ENCODE data around the gene IL4. TPM values are rescaled to one million over a fixed set of nuclear protein-coding genes. Genes with fewer than 3 reads are reported as not detected.
"Not testable (repeated sequence)": the region's sequence is repeated elsewhere in the genome, so short reads cannot be mapped to it uniquely, and the experiment has no call there.

Gene IL4
- total RNA-seq, result not detected

GRCh38 chr5:132673939-132674630 is at the start of gene IL4:
Gene IL4, plus strand, starts transcription at chr5:132673989. Its CDS starts 62 bp downstream, at chr5:132674051.
- no peak within 1 kb of the TSS for H3K27ac ChIP-seq (ENCODE audit: low read depth, low read length)
- H3K9ac ChIP-seq (ENCODE audit: low read depth in 1 of 3, low read length in 3 of 3), result no peak within 1 kb of the TSS
- no peaks in the 10 kb centered on the region for H3K4me1 ChIP-seq (ENCODE audit: control insufficient read depth in 3 of 3, insufficient read depth in 3 of 3, low read length in 3 of 3)
- peaks cover 0 to 4% (median 3%) of the 10 kb centered on the region in 3 donors for H3K27me3 ChIP-seq (ENCODE audit: control insufficient read depth in 3 of 3, insufficient read depth in 3 of 3, low read length in 3 of 3)
- H3K9me3 ChIP-seq (ENCODE audit: control insufficient read depth in 3 of 3, low read length in 3 of 3), result no peaks in the 10 kb centered on the region
- no peak within 1 kb of the TSS for H3K4me3 ChIP-seq (ENCODE audit: low read length in 3 of 3)
- H3K36me3 ChIP-seq (ENCODE audit: control insufficient read depth in 3 of 3, insufficient read depth in 3 of 3, low read length in 3 of 3), result no peaks in the 10 kb centered on the region

GRCh38 chr5:132627470-132627869 is 46.3 kb upstream of the IL4 start:
- Histone ChIP-seq H3K27ac (ENCODE audit: low read depth, low read length) (no peak overlapping the region), H3K36me3 (ENCODE audit: control insufficient read depth in 3 of 3, insufficient read depth in 3 of 3, low read length in 3 of 3) (peaks cover 0 to 13% (median 6%) of the 10 kb centered on the region in 3 donors), H3K4me3 (ENCODE audit: low read length in 3 of 3) (no peak overlapping the region), H3K4me1 (ENCODE audit: control insufficient read depth in 3 of 3, insufficient read depth in 3 of 3, low read length in 3 of 3) (no peaks in the 10 kb centered on the region), H3K27me3 (ENCODE audit: control insufficient read depth in 3 of 3, insufficient read depth in 3 of 3, low read length in 3 of 3) (no peaks in the 10 kb centered on the region), H3K9ac (ENCODE audit: low read depth in 1 of 3, low read length in 3 of 3) (no peak overlapping the region), H3K9me3 (ENCODE audit: control insufficient read depth in 3 of 3, low read length in 3 of 3) (no peaks in the 10 kb centered on the region)

- H3K4me1 ChIP-seq (ENCODE audit: control insufficient read depth in 3 of 3, insufficient read depth in 3 of 3, low read length in 3 of 3), result no peaks in the 10 kb centered on the region
- H3K27ac ChIP-seq (ENCODE audit: low read depth, low read length), result no peak overlapping the region
- H3K9ac ChIP-seq (ENCODE audit: low read depth in 1 of 3, low read length in 3 of 3), result no peak overlapping the region
- H3K9me3 ChIP-seq (ENCODE audit: control insufficient read depth in 3 of 3, low read length in 3 of 3), result no peaks in the 10 kb centered on the region
- no peaks in the 10 kb centered on the region for H3K27me3 ChIP-seq (ENCODE audit: control insufficient read depth in 3 of 3, insufficient read depth in 3 of 3, low read length in 3 of 3)
- H3K4me3 ChIP-seq (ENCODE audit: low read length in 3 of 3), result no peak overlapping the region
- H3K36me3 ChIP-seq (ENCODE audit: control insufficient read depth in 3 of 3, insufficient read depth in 3 of 3, low read length in 3 of 3), result peaks cover 0 to 13% (median 6%) of the 10 kb centered on the region in 3 donors
Observed at GRCh38 chr5:132628814-132629213, 45.0 kb upstream of the IL4 start.

GRCh38 chr5:132629230-132629944 is 44.4 kb upstream of the IL4 start:
- Histone ChIP-seq H3K9me3 (ENCODE audit: control insufficient read depth in 3 of 3, low read length in 3 of 3) (no peaks in the 10 kb centered on the region), H3K27ac (ENCODE audit: low read depth, low read length) (no peak overlapping the region), H3K4me1 (ENCODE audit: control insufficient read depth in 3 of 3, insufficient read depth in 3 of 3, low read length in 3 of 3) (no peaks in the 10 kb centered on the region), H3K36me3 (ENCODE audit: control insufficient read depth in 3 of 3, insufficient read depth in 3 of 3, low read length in 3 of 3) (peaks cover 0 to 13% (median 6%) of the 10 kb centered on the region in 3 donors), H3K4me3 (ENCODE audit: low read length in 3 of 3) (no peak overlapping the region), H3K9ac (ENCODE audit: low read depth in 1 of 3, low read length in 3 of 3) (no peak overlapping the region), H3K27me3 (ENCODE audit: control insufficient read depth in 3 of 3, insufficient read depth in 3 of 3, low read length in 3 of 3) (no peaks in the 10 kb centered on the region)

GRCh38 chr5:132633587-132633986 is 40.2 kb upstream of the IL4 start:
- peaks cover 14 to 23% (median 19%) of the 10 kb centered on the region in 3 donors for H3K36me3 ChIP-seq (ENCODE audit: control insufficient read depth in 3 of 3, insufficient read depth in 3 of 3, low read length in 3 of 3)
- not testable (repeated sequence) for H3K4me3 ChIP-seq (ENCODE audit: low read length in 3 of 3); H3K4me1 ChIP-seq (ENCODE audit: control insufficient read depth in 3 of 3, insufficient read depth in 3 of 3, low read length in 3 of 3); H3K27ac ChIP-seq (ENCODE audit: low read depth, low read length); H3K27me3 ChIP-seq (ENCODE audit: control insufficient read depth in 3 of 3, insufficient read depth in 3 of 3, low read length in 3 of 3); H3K9ac ChIP-seq (ENCODE audit: low read depth in 1 of 3, low read length in 3 of 3); H3K9me3 ChIP-seq (ENCODE audit: control insufficient read depth in 3 of 3, low read length in 3 of 3)

GRCh38 chr5:132635873-132636272 is 37.9 kb upstream of the IL4 start:
- Histone ChIP-seq H3K27ac (ENCODE audit: low read depth, low read length) (no peak overlapping the region), H3K9me3 (ENCODE audit: control insufficient read depth in 3 of 3, low read length in 3 of 3) (no peaks in the 10 kb centered on the region), H3K36me3 (ENCODE audit: control insufficient read depth in 3 of 3, insufficient read depth in 3 of 3, low read length in 3 of 3) (peaks cover 19 to 30% (median 25%) of the 10 kb centered on the region in 3 donors), H3K4me1 (ENCODE audit: control insufficient read depth in 3 of 3, insufficient read depth in 3 of 3, low read length in 3 of 3) (no peaks in the 10 kb centered on the region), H3K4me3 (ENCODE audit: low read length in 3 of 3) (no peak overlapping the region), H3K9ac (ENCODE audit: low read depth in 1 of 3, low read length in 3 of 3) (no peak overlapping the region), H3K27me3 (ENCODE audit: control insufficient read depth in 3 of 3, insufficient read depth in 3 of 3, low read length in 3 of 3) (no peaks in the 10 kb centered on the region)

- Histone ChIP-seq H3K9ac (ENCODE audit: low read depth in 1 of 3, low read length in 3 of 3) (no peak overlapping the region), H3K4me3 (ENCODE audit: low read length in 3 of 3) (no peak overlapping the region), H3K36me3 (ENCODE audit: control insufficient read depth in 3 of 3, insufficient read depth in 3 of 3, low read length in 3 of 3) (peaks cover 25 to 37% (median 37%) of the 10 kb centered on the region in 3 donors), H3K27ac (ENCODE audit: low read depth, low read length) (no peak overlapping the region), H3K27me3 (ENCODE audit: control insufficient read depth in 3 of 3, insufficient read depth in 3 of 3, low read length in 3 of 3) (no peaks in the 10 kb centered on the region), H3K4me1 (ENCODE audit: control insufficient read depth in 3 of 3, insufficient read depth in 3 of 3, low read length in 3 of 3) (no peaks in the 10 kb centered on the region), H3K9me3 (ENCODE audit: control insufficient read depth in 3 of 3, low read length in 3 of 3) (no peaks in the 10 kb centered on the region)
Observed at GRCh38 chr5:132637241-132637640, 36.5 kb upstream of the IL4 start.

GRCh38 chr5:132639706-132640130 is 34.1 kb upstream of the IL4 start:
- no peaks in the 10 kb centered on the region for H3K4me1 ChIP-seq (ENCODE audit: control insufficient read depth in 3 of 3, insufficient read depth in 3 of 3, low read length in 3 of 3)
- H3K9ac ChIP-seq (ENCODE audit: low read depth in 1 of 3, low read length in 3 of 3), result no peak overlapping the region
- H3K27me3 ChIP-seq (ENCODE audit: control insufficient read depth in 3 of 3, insufficient read depth in 3 of 3, low read length in 3 of 3), result no peaks in the 10 kb centered on the region
- H3K36me3 ChIP-seq (ENCODE audit: control insufficient read depth in 3 of 3, insufficient read depth in 3 of 3, low read length in 3 of 3), result peaks cover 35 to 55% (median 49%) of the 10 kb centered on the region in 3 donors
- H3K9me3 ChIP-seq (ENCODE audit: control insufficient read depth in 3 of 3, low read length in 3 of 3), result no peaks in the 10 kb centered on the region
- H3K4me3 ChIP-seq (ENCODE audit: low read length in 3 of 3), result no peak overlapping the region
- H3K27ac ChIP-seq (ENCODE audit: low read depth, low read length), result no peak overlapping the region

GRCh38 chr5:132640613-132641012 is 33.2 kb upstream of the IL4 start:
- no peak overlapping the region for H3K27ac ChIP-seq (ENCODE audit: low read depth, low read length)
- no peak overlapping the region for H3K9ac ChIP-seq (ENCODE audit: low read depth in 1 of 3, low read length in 3 of 3)
- H3K9me3 ChIP-seq (ENCODE audit: control insufficient read depth in 3 of 3, low read length in 3 of 3), result no peaks in the 10 kb centered on the region
- H3K36me3 ChIP-seq (ENCODE audit: control insufficient read depth in 3 of 3, insufficient read depth in 3 of 3, low read length in 3 of 3), result peaks cover 32 to 55% (median 49%) of the 10 kb centered on the region in 3 donors
- H3K4me1 ChIP-seq (ENCODE audit: control insufficient read depth in 3 of 3, insufficient read depth in 3 of 3, low read length in 3 of 3), result no peaks in the 10 kb centered on the region
- H3K4me3 ChIP-seq (ENCODE audit: low read length in 3 of 3), result no peak overlapping the region
- no peaks in the 10 kb centered on the region for H3K27me3 ChIP-seq (ENCODE audit: control insufficient read depth in 3 of 3, insufficient read depth in 3 of 3, low read length in 3 of 3)

- H3K27ac ChIP-seq (ENCODE audit: low read depth, low read length), result no peak overlapping the region
- no peak overlapping the region for H3K9ac ChIP-seq (ENCODE audit: low read depth in 1 of 3, low read length in 3 of 3)
- peaks cover 32 to 55% (median 49%) of the 10 kb centered on the region in 3 donors for H3K36me3 ChIP-seq (ENCODE audit: control insufficient read depth in 3 of 3, insufficient read depth in 3 of 3, low read length in 3 of 3)
- no peak overlapping the region for H3K4me3 ChIP-seq (ENCODE audit: low read length in 3 of 3)
- H3K27me3 ChIP-seq (ENCODE audit: control insufficient read depth in 3 of 3, insufficient read depth in 3 of 3, low read length in 3 of 3), result no peaks in the 10 kb centered on the region
- H3K4me1 ChIP-seq (ENCODE audit: control insufficient read depth in 3 of 3, insufficient read depth in 3 of 3, low read length in 3 of 3), result no peaks in the 10 kb centered on the region
- H3K9me3 ChIP-seq (ENCODE audit: control insufficient read depth in 3 of 3, low read length in 3 of 3), result no peaks in the 10 kb centered on the region
Observed at GRCh38 chr5:132641241-132641723, 32.5 kb upstream of the IL4 start.

All from skeletal muscle tissue (tissue), 4 donors.